ENCODE measurements around the gene ATP5PD.
"Not testable (repeated sequence)": the region's sequence is repeated elsewhere in the genome, so short reads cannot be mapped to it uniquely, and the experiment has no call there.

Gene ATP5PD

GRCh38 chr17:75034236-75034908, 12.4 kb downstream of the ATP5PD start:
- Histone ChIP-seq H3K4me3 (ENCODE audit: insufficient read depth, low read depth, low read length) (peak overlapping the region; percentile 100), H3K9me3 (ENCODE audit: control insufficient read depth, low read length) (peaks cover 2% of the 10 kb centered on the region), H3K4me1 (ENCODE audit: control insufficient read depth, insufficient read depth, low read length) (no peaks in the 10 kb centered on the region), H3K27me3 (ENCODE audit: control insufficient read depth, insufficient read depth, low read length, poor library complexity, severe bottlenecking) (no peaks in the 10 kb centered on the region), H3K27ac (ENCODE audit: insufficient read depth, low read depth, low read length, poor library complexity, severe bottlenecking) (peak overlapping the region; percentile 94), H3K36me3 (ENCODE audit: control insufficient read depth, insufficient read depth, low read length) (peaks cover 5% of the 10 kb centered on the region)
- WGBS, 2 experiments, result 1% methylated on average over 43 of the region's 43 CpGs

DNA sequence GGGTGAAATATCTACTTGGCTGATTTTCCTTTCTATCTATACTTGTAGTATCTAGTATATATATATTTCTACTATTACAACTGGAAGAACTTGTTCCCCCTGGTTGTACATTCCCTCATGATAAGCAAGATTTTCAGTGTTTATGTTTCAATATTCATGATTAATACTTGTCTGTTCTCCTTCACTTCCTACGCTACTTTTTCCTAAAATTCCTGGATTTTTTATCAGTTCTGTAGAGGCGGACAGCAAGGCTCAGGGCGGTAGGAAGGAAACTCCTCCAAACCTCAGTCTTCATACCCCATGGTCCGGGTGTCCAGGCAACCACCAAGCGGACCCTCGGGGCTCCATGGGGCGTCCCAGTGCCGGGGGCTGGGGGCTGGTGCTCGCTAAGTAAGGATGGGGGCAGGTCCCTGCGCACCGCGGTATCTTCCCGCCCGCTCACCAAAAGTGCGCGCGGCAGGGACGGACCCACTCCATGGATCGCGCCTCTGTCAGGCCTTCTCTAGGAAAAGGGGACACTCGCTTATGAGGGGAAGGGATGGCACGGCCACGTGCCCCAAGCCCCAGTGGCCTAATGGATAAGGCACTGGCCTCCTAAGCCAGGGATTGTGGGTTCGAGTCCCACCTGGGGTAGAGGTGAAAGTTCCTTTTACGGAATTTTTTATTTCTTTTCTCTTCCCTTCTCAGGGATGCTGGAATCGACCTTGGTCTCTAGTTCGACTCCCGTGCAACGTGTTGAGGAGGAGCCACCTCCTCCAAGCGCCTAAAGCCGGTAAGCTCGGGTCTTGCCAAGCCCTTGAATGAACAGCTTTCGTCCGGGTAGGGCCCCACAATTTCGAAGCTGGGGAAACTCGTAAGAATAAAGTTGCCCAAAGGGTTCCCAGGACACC, 13.2 kb downstream of the ATP5PD start:
- Histone ChIP-seq H3K27ac (ENCODE audit: insufficient read depth, low read depth, low read length, poor library complexity, severe bottlenecking) (peak overlapping the region; percentile 84), H3K4me1 (ENCODE audit: control insufficient read depth, insufficient read depth, low read length) (no peaks in the 10 kb centered on the region)
- WGBS, 2 experiments, result 1% methylated on average over 36 of the region's 36 CpGs

DNA sequence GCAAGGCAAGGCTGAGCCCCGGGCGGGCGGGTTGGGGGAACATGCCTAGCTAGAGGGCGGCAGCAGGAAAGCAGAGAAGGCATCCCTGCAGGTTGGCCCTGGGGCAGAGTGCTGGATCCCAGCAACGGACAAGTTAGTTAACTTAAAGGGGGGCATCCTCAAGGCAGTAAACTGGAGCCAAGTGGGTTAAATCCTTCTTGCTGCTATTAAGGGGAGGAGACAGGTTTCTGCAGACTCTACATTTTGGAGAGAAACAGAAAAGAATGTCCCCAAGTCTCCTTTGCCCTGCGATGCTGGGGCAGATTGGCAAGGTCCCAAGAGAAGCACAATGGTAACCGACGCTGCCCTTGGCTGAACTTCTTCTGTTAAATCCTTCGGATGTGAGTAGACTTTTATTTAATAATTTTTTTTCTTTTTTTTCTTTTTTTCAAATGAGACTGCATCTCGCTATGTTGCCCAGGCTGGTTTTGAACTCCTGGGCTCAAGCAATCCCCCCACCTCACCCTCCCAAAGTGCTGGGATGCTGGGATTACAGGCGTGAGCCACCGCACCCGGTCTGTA, 14.0 kb downstream of the ATP5PD start:
- Histone ChIP-seq H3K36me3 (ENCODE audit: control insufficient read depth, insufficient read depth, low read length) (no peaks in the 10 kb centered on the region), H3K27ac (ENCODE audit: insufficient read depth, low read depth, low read length, poor library complexity, severe bottlenecking) (no peak overlapping the region), H3K4me1 (ENCODE audit: control insufficient read depth, insufficient read depth, low read length) (no peaks in the 10 kb centered on the region), H3K4me3 (ENCODE audit: insufficient read depth, low read depth, low read length) (peak overlapping the region; percentile 100), H3K9me3 (ENCODE audit: control insufficient read depth, low read length) (peaks cover 2% of the 10 kb centered on the region), H3K27me3 (ENCODE audit: control insufficient read depth, insufficient read depth, low read length, poor library complexity, severe bottlenecking) (no peaks in the 10 kb centered on the region)
- WGBS, 2 experiments, result 50 to 51% methylated on average over 11 to 13 of the region's 13 CpGs

More for the DNA sequence above, 13.2 kb downstream of the ATP5PD start:
- Histone ChIP-seq H3K36me3 (ENCODE audit: control insufficient read depth, insufficient read depth, low read length) (peaks cover 3% of the 10 kb centered on the region), H3K27me3 (ENCODE audit: control insufficient read depth, insufficient read depth, low read length, poor library complexity, severe bottlenecking) (no peaks in the 10 kb centered on the region), H3K9me3 (ENCODE audit: control insufficient read depth, low read length) (peaks cover 2% of the 10 kb centered on the region), H3K4me3 (ENCODE audit: insufficient read depth, low read depth, low read length) (peak overlapping the region; percentile 100)

GRCh38 chr17:75031972-75032719, 14.6 kb downstream of the ATP5PD start:
- Histone ChIP-seq H3K27me3 (ENCODE audit: control insufficient read depth, insufficient read depth, low read length, poor library complexity, severe bottlenecking) (no peaks in the 10 kb centered on the region), H3K36me3 (ENCODE audit: control insufficient read depth, insufficient read depth, low read length) (no peaks in the 10 kb centered on the region), H3K4me3 (ENCODE audit: insufficient read depth, low read depth, low read length) (no peak overlapping the region), H3K9me3 (ENCODE audit: control insufficient read depth, low read length) (peaks cover 2% of the 10 kb centered on the region), H3K27ac (ENCODE audit: insufficient read depth, low read depth, low read length, poor library complexity, severe bottlenecking) (no peak overlapping the region), H3K4me1 (ENCODE audit: control insufficient read depth, insufficient read depth, low read length) (no peaks in the 10 kb centered on the region)
- 68 to 75% methylated on average over 10 of the region's 10 CpGs for WGBS, 2 experiments

DNA sequence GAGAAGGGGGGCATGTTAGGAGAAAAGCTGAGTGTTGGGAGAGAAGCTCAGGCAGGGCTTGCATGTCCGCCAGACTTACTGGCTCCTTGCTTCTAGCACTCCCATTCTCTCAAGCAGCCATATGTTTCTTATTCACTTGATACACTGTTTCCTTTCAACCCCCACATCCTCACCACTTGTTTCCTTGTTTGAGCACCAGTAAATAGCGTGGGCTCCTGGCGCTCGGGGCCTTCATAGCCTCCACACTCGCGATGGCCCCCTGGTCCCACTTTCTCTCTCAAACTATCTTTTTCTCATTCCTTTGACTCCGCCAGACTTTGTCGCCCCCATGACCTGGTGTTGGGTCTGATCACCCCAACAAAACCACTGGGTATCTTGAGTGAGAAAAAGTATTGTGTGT, 16.6 kb downstream of the ATP5PD start:
- 90% methylated on average over 8 of the region's 8 CpGs for WGBS, 2 experiments
- H3K4me3 ChIP-seq (ENCODE audit: insufficient read depth, low read depth, low read length), result no peak overlapping the region

DNA sequence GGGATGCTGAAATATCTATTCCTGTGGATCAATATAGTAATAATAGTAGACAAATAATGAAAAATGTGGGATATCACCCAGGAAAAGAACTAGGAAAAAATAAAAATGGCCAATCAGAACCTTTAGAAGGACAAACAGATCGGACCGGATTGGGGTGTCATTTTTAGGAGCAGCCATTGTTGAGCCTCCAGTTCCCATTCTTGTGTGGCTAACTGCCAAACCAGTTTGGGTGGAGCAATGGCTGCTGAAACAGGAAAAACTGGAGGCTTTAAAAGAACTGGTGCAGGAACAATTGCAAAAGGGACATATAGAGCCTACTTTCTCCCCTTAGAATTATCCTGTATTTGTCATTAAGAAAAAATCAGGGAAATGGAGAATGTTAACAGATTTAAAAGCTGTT, 20.1 kb downstream of the ATP5PD start:
- H3K4me1 ChIP-seq (ENCODE audit: control insufficient read depth, insufficient read depth, low read length); H3K27ac ChIP-seq (ENCODE audit: insufficient read depth, low read depth, low read length, poor library complexity, severe bottlenecking); H3K4me3 ChIP-seq (ENCODE audit: insufficient read depth, low read depth, low read length); H3K9me3 ChIP-seq (ENCODE audit: control insufficient read depth, low read length); H3K27me3 ChIP-seq (ENCODE audit: control insufficient read depth, insufficient read depth, low read length, poor library complexity, severe bottlenecking); H3K36me3 ChIP-seq (ENCODE audit: control insufficient read depth, insufficient read depth, low read length): not testable (repeated sequence)
- WGBS, 2 experiments, result 88 to 95% methylated on average over 2 of the region's 2 CpGs

More for the DNA sequence above, 16.6 kb downstream of the ATP5PD start:
- Histone ChIP-seq H3K4me1 (ENCODE audit: control insufficient read depth, insufficient read depth, low read length) (no peaks in the 10 kb centered on the region), H3K9me3 (ENCODE audit: control insufficient read depth, low read length) (peaks cover 2% of the 10 kb centered on the region), H3K27ac (ENCODE audit: insufficient read depth, low read depth, low read length, poor library complexity, severe bottlenecking) (no peak overlapping the region), H3K27me3 (ENCODE audit: control insufficient read depth, insufficient read depth, low read length, poor library complexity, severe bottlenecking) (no peaks in the 10 kb centered on the region), H3K36me3 (ENCODE audit: control insufficient read depth, insufficient read depth, low read length) (no peaks in the 10 kb centered on the region)

DNA sequence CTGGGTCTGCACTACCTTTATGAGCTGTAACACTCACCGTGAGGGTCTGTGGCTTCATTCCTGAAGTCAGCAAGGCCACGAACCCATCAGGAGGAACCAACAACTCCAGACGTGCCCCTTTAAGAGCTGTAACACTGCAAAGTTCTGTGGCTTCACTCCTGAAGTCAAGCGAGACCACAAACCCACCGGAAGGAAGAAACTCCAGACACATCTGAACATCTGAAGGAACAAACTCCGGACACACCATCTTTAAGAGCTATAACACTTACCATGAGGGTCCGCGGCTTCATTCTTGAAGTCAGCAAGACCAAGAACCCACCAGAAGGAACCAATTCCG, 21.4 kb downstream of the ATP5PD start:
- H3K27me3 ChIP-seq (ENCODE audit: control insufficient read depth, insufficient read depth, low read length, poor library complexity, severe bottlenecking); H3K27ac ChIP-seq (ENCODE audit: insufficient read depth, low read depth, low read length, poor library complexity, severe bottlenecking); H3K36me3 ChIP-seq (ENCODE audit: control insufficient read depth, insufficient read depth, low read length); H3K4me1 ChIP-seq (ENCODE audit: control insufficient read depth, insufficient read depth, low read length); H3K9me3 ChIP-seq (ENCODE audit: control insufficient read depth, low read length); H3K4me3 ChIP-seq (ENCODE audit: insufficient read depth, low read depth, low read length): not testable (repeated sequence)
- 96 to 97% methylated on average over 9 of the region's 9 CpGs for WGBS, 2 experiments

GRCh38 chr17:75024686-75025397, 21.9 kb downstream of the ATP5PD start:
- WGBS, 2 experiments, result 94 to 96% methylated on average over 10 of the region's 10 CpGs
- no peak overlapping the region for H3K27ac ChIP-seq (ENCODE audit: insufficient read depth, low read depth, low read length, poor library complexity, severe bottlenecking)
- peaks cover 10% of the 10 kb centered on the region for H3K36me3 ChIP-seq (ENCODE audit: control insufficient read depth, insufficient read depth, low read length)
- H3K4me1 ChIP-seq (ENCODE audit: control insufficient read depth, insufficient read depth, low read length), result no peaks in the 10 kb centered on the region
- H3K4me3 ChIP-seq (ENCODE audit: insufficient read depth, low read depth, low read length), result no peak overlapping the region
- H3K27me3 ChIP-seq (ENCODE audit: control insufficient read depth, insufficient read depth, low read length, poor library complexity, severe bottlenecking), result no peaks in the 10 kb centered on the region
- no peaks in the 10 kb centered on the region for H3K9me3 ChIP-seq (ENCODE audit: control insufficient read depth, low read length)

DNA sequence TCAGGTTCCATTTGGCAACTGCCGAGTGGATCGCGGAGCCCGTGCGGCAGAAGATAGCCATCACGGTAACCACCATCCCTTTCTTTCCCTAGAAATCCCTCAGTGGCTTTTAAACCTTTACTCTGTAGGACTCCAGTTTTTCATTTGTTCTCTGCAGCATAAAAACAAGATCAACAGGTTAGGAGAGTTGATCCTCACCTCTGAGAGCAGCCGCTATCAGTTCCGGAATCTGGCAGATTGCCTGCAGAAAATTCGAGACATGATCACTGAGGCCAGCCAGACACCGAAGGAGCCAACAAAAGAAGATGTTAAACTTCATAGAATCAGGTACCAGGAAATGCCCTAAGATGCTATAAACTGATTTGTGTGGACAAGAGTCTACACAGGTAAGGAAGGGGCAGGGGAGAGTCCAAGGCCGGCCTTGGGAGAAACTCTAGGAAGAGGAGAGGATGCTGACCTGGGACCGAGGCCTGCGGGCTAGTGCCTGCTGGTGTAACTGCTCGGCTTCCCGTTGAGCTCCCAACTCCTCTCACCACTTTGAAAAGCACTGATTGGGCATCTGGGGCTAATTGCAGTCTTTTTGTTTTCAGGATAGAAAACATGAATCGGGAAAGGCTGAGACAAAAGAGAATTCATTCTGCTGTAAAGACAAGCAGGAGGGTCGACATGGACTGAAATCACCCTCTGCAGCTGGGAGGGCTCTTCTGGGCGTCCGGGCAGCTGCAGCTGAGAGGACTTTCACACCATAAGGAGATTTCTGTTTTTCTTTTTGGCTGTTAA, 26.2 kb downstream of the ATP5PD start:
- Histone ChIP-seq H3K36me3 (ENCODE audit: control insufficient read depth, insufficient read depth, low read length) (peaks cover 10% of the 10 kb centered on the region), H3K9me3 (ENCODE audit: control insufficient read depth, low read length) (no peaks in the 10 kb centered on the region), H3K27ac (ENCODE audit: insufficient read depth, low read depth, low read length, poor library complexity, severe bottlenecking) (no peak overlapping the region), H3K4me3 (ENCODE audit: insufficient read depth, low read depth, low read length) (no peak overlapping the region), H3K27me3 (ENCODE audit: control insufficient read depth, insufficient read depth, low read length, poor library complexity, severe bottlenecking) (no peaks in the 10 kb centered on the region), H3K4me1 (ENCODE audit: control insufficient read depth, insufficient read depth, low read length) (no peaks in the 10 kb centered on the region)
- 95 to 96% methylated on average over 19 of the region's 19 CpGs for WGBS, 2 experiments

Measured in ectodermal cell (in vitro differentiated cells).